Measurements from ENCODE around the gene NLGN1.

Gene NLGN1

DNA sequence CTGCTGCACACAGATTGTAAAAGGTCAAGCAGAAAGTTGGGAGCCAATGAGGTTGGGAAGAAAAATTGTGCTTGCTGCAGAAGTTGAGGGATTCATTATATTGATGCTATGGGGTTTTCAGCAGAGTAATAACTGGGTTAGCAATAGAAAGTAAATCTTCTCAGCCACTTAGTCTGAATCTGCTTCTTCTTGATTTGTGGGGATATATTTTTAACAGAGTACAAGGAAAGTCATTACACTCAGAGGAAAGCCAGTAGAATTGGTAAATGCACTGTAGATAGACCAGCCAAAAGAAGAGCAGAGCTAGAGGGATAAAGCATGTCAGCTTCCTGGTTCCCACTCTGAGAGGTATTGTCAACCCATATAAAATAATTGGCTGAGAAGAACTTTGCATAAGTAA is 663.6 kb downstream of the NLGN1 start:
- no peak for DNase-seq (ENCODE audit: low read depth in 2 of 2, low spot score in 1 of 2)

DNA sequence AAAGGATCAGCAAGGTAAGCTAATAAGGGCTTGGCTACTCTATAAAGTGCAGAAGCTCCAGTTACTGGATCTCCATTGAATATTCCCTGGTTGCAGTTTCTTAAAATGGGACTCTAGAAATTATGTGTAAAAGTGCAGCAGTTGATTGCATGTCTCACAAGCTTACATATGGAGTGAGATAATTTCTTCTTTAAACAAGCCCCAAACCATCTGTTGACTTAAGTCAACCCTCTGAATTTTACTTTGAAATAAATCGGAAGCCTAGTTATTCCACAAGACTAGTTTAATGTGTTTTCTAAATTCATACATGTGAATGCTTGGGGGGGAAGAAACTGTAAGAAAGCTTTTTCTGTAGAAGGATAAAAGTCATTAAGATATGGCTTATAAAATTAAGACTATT is 664.2 kb downstream of the NLGN1 start:
- no peak for DNase-seq (ENCODE audit: low read depth in 2 of 2, low spot score in 1 of 2)

DNA sequence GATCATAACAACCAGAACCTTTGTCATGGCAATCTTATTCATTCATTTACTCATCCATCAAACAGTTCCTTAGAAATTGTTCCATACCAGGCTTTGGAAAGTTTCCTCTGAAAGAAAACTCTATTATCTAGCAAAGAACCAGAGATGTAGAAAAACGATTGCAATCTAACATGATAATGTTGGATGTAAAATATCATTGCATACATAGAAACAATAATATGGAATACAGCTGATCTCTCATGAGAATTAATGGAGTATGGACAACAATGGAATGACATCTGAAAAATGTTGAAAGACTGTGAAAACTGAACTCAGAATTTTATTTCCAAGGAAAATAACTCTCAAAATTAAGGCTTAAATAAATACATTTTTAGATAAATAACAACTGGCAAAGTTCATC is 665.4 kb downstream of the NLGN1 start:
- no peak for DNase-seq (ENCODE audit: low read depth in 2 of 2, low spot score in 1 of 2)

DNA sequence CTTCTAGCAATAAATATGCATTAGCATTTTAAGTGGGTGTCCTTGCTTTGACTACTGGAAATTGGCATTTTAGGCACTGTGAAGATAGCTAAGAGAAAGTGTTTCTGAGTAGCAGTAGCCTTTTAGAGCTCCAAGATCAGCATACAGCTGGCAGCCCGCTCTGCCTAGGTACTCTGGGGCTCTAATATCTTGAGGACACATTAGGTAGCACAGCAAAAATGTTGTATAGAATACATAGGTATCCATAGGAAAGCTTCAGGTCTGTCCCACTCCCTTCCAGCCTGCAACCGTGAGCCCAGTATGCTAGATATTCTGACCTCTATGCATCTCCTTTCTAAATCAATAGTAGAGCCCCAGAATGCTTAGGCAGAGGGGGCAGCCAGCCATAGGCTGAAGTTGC is 670.5 kb downstream of the NLGN1 start:
- no peak for DNase-seq (ENCODE audit: low read depth in 2 of 2, low spot score in 1 of 2)

DNA sequence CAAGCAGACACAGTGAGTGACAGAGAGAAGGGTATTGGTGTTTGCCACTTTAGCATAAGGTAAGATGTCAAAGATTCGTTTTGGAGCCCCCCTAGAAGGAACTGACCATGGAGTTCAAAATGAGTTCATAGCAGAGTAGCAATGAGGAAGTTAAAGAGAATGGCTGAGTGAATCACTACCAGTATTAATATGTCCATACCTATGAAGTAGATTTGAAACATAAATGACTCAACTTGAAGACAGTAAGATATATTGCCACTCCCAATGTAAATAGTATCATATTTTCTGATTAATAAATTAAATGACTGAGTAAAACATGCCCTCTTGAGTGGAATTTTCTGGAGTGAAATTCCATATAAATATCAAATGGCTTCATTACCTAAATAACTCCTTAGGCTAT is 675.1 kb downstream of the NLGN1 start:
- no peak for DNase-seq (ENCODE audit: low read depth in 2 of 2, low spot score in 1 of 2)

DNA sequence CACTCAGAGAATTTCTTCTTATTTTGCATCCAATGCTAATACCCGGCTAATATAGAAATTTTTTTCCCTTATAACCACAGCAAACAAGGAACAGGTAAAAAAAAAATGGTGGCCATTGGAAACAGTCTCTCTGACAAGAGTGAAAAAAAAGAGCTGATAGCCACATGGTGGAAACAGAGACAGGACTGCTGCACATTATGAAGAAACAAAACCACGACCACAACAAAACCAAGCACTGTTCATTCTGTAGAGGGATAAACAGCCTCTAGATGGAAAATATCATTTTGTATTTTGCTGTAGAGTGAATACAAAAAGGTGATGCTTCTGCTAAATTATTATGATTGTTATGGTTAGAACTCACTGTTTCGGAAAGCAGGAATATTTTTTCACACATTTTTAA is 686.2 kb downstream of the NLGN1 start:
- no peak for DNase-seq (ENCODE audit: low read depth in 2 of 2, low spot score in 1 of 2)

DNA sequence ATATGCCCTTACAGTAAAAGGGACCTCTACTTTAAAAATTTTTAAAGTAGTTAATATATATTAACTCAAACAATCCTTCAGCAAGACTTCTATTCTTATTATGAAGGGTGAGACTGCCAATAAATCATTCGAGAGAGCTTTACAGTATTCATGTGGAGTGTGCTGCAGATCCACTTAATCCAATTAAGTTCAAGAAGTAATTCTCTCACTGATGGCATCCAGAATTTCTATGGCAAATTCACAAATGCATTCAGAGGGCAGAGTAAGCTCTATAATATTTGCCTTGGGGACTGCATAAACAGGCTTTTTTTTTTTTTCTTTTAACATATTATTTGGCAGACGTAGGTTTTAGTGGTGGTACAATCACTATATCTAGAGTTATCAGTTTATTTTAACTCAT is 692.0 kb downstream of the NLGN1 start:
- DNase-seq (ENCODE audit: low read depth in 2 of 2, low spot score in 1 of 2): no peak

DNA sequence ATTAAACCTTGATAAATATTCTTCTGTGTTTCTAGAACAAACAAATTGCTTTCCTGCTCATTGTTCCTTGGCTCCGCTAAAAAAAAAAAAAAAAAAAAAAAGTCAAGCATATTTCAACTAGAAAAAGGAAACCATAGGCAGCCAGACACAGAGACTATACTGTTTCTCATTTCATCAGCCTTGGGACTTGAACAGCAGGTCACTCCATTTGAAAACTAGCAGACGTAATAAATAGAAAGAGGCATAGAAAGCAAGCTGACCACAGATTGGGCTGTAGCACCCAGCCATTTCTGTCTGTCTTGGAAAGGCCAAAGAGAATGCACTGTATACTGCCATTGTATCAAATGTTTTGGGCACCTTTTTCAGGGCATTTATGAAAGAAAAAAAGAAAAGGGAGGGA is 697.1 kb downstream of the NLGN1 start:
- no peak for DNase-seq (ENCODE audit: low read depth in 2 of 2, low spot score in 1 of 2)

DNA sequence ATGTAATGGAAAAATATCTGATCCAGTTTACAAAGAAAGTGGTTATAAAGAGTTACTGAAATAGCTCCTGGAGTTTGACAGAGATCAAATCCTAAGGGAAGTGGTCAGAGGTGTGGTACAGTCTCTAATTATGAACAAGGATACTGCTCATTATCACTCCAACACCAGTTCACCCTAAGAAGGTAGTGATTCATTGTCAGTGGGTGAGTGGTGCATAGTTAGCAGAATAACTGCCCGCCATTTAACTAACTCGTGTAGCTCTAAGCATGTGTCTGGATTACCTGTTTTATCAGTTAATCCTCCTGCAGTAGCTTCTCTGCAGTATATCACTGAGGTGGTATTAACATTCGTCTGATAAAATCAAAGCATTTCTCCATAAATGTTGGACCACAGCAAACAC is 700.1 kb downstream of the NLGN1 start:
- no peak for DNase-seq (ENCODE audit: low read depth in 2 of 2, low spot score in 1 of 2)

DNA sequence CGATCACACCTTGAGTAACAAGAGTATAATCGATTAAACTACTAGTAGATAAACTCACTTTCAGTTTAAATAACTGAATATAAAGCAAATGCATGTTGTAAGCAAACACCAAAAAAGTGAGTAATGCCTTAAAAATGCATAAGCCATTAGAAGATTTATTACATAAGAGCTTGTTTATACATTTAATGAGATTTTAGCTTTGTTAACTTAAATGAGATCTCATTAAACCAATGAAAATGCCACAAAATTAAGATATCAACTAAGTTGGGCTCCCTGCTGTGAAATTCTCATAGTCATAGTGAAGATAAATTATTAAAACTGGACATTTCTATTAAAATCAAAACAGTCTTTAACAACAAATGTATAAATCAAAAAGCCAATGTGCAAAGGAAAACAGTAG is 701.2 kb downstream of the NLGN1 start:
- no peak for DNase-seq (ENCODE audit: low read depth in 2 of 2, low spot score in 1 of 2)

DNA sequence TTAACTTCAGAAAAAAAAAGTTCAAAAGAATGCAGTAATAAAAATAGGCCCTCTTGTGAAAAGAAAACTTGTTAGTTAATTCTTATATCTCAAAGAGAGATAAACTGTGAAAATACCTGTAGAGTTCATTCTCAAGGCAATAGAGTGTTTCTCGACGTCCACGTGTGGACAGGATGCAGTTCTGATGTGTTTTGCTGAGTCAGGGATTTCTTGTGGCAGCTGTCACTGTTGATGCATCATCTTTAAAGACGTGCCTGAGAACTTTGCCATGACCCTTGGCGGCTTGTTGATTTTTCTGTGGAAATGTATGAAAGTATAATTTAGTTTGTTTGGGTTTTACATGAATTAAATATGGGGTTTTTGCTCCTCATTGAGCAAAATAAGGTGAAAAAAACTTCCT is 702.2 kb downstream of the NLGN1 start:
- no peak for DNase-seq (ENCODE audit: low read depth in 2 of 2, low spot score in 1 of 2)

DNA sequence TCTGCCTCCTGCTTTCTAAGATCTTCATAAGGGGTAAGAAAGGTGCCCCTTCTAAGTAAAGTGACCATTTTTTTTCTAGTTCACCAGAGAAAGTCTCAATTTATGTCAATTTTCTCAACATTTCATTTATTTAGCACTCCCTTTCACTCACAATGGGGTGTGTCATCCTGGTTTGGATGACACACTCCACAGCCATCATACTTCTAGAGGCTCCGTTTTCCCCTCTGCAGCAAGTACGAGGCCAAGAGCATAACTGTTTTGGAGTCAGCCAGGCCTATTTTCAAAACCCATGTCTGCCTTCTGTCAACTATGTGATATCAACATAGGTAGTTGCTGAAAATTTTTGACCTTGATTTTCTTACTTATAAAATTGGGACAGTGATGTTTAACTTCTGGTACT is 703.2 kb downstream of the NLGN1 start:
- no peak for DNase-seq (ENCODE audit: low read depth in 2 of 2, low spot score in 1 of 2)

DNA sequence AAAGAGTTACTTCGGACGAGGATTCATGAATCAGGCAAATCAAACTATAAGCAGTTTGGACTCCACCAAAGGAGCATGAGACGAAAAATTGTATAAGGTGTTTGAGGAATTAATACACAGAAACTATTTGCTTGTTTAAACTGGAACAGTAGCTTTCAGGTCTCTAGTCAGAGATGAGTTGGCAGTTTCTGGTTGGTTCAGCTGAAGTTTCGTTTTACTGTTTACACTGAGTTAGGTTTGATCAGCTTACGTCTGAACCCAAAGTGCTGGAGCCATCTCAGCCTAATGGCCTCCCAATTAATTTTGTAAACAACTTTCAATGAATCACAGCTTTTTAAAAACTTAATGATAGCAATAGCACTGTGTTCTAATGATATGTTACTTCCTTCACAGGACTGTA is 703.7 kb downstream of the NLGN1 start:
- DNase-seq (ENCODE audit: low read depth in 2 of 2, low spot score in 1 of 2): no peak

DNA sequence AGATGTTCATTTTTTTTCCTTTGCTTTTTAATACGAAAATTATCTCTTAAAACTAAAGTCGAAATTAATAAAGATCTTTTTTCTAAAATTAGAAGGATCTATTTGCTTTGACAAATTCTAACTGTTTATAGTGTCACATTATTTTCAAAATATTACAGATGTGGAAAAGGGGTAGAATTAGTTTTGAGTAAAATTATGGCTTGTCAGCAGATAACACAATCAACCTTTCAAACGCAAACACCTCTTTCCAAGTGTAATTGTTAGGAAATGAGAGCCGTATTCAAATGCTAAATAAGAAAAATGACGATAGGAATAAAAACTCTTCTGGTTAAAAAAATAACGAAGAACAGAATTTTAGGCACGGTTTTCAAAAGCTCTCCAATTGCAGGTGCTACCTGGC is 704.7 kb downstream of the NLGN1 start:
- no peak for DNase-seq (ENCODE audit: low read depth in 2 of 2, low spot score in 1 of 2)

DNA sequence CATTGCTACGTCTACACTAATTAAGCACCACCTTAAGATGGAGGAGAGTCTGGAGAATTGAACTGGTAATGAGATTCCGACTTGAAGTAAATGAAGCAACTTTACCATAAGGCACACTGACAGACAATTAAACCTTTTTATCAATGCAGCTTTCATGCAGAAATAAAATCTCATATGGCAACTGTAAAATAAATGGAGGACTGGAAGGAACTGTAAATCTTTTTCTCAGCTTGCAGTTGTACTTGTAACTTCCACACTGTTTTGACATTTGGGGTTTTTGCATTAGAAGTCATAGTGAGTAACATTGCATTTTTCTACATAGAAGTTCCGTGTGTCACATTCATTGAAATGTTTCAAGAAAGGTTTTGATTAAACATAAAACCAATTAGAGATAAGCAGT is 705.3 kb downstream of the NLGN1 start:
- DNase-seq (ENCODE audit: low read depth in 2 of 2, low spot score in 1 of 2): no peak

DNA sequence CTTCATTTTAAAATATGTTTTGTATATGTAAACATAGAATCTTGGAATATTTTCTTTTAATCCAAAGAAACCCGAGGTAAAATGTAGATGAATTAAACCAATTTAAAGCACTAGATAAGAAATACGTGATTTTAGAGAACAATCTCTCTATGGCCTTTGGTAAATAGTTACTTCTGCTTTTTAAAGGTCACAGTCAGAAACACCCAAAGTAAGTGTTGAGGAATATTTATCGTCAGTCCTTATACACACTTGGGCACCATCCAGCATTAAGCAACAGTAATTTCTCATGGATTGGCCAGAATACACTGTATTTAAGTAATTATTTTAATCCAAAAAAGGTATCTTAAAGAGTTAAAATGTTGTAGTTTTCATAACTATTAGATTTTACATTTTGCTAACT is 713.2 kb downstream of the NLGN1 start:
- no peak for DNase-seq (ENCODE audit: low read depth in 2 of 2, low spot score in 1 of 2)

DNA sequence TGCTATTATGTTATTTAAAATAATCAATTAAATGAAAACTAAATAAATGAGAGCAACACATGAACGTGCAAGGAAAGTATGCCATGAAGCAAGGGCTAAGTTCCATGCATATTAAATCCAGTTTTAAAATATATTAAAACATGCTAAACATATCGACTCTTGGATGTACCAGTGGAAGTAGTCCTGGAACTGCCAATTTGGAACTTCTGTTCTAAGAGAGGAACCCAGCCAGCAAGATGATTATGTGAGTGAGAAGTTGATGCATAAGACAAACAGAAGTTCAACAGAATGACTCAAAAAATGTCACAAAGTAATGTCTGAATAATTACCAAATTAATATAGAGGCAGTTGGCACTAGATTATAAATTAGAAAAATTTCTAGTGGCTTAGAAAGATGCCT is 714.2 kb downstream of the NLGN1 start:
- DNase-seq (ENCODE audit: low read depth in 2 of 2, low spot score in 1 of 2): no peak

DNA sequence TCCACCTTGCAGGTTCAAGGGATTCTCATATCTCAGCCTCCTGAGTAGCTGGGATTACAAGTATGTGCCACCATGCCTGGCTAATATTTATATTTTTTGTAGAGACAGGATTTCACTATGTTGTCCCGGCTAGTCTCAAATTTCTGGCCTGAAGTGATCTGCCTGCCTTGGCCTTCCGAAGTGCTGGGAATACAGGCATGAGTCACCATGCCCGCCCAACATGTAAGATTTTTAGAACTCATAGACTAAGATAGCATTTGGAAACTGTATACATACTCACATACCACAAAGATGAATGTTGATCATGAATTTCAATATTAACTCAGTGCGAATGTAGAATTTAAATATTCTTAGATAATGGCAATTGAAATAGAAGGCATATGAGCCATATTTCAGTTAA is 718.9 kb downstream of the NLGN1 start:
- no peak for DNase-seq (ENCODE audit: low read depth in 2 of 2, low spot score in 1 of 2)

DNA sequence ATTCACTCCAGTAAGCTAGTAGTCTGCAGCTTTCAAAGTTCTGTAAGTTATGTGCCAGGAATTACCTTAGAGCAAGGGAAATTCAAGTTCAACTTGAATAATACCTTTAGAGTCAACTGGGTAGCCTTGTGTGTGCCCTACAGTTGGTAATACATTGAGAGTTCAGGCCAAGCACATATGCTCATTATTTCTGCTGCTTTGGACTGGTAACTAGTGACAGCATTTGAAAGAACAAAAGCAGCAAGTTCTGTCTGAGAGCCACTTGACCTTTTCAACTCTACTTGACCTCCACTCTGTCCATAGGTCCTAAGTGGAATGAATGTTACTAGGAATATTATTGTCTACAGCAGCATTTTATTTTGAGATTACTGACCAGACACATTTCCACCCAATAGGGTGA is 723.5 kb downstream of the NLGN1 start:
- DNase-seq (ENCODE audit: low read depth in 2 of 2, low spot score in 1 of 2): no peak

DNA sequence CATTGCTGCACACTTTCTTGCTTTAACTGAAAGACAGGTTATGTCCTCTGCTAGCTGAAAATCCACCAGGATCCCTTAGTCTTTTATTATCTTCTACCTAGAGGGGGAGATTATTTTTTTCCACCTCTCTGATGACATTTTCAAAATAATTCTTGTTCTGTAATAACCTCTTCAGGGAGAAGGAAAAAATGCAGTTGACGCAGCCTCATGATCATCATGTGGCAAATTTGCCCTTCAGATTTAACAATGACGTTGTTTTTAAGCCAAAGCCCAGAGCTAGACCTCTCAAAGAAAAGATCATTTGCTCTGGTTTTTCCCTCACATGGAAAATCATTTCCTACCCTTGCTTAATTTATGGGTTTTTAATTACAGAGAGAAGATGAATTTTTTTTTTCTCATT is 724.9 kb downstream of the NLGN1 start:
- no peak for DNase-seq (ENCODE audit: low read depth in 2 of 2, low spot score in 1 of 2)

DNA sequence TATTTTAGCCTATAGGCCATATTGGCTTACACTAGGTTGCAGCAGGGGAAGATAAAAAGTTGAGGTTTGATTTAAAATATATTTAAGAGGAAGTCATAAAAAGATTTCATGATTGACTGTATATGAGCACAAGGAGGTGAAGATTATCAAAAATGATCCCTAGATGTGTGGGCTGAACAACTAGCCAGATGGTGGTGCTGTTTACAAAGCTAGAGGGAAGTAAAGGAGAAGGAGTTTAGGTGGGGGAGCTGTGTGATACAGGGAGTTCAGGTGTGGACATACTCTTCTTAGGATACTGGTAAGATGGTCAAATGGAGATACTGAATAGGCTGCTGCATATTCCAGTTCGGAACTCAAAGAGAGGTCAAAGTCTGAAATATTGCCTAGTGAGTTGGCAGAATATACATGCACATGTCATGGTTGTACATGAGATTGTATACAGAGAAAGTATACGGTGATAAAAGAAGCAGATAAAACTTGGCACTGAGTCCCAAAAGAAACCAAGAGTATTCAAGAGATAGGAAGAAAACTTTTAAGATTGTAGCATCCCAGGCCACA is 727.8 kb downstream of the NLGN1 start:
- no peak for DNase-seq (ENCODE audit: low read depth in 2 of 2, low spot score in 1 of 2)

DNA sequence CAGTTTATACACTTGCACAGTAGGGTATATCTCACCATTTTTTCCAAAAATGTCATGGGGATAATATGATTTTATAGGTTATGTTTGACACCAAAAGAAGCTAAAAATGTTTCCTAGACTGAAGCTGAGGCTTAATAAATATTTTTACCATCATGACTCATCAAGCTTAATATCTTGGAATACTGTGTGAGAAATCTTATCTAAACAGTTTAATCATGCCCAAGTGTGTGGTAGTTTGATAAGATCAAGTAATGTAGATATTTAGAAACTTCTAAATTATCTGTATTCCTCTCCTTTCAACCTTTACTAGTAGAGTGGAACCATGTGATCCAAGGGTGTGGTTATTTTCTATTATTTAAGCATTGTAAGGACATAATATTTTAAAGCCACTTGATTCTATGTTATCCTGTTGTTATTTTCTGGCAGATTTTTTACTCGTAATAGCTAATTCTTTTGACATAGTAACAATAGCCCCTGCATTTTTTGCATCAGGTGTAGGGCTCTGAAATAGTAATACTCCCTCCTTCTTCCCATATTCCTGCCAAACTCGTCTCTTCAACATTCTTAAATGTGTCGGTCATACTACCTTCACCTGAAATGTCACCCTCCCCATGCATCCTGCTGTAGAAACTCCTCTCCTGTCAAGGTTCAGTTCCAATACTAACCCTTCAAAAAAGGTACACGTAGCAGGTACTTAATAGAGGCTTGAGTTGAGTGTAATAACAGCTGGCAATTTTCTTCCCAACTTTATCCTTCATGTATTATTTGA is 729.6 kb downstream of the NLGN1 start:
- no peak for DNase-seq (ENCODE audit: low read depth in 2 of 2, low spot score in 1 of 2)

DNA sequence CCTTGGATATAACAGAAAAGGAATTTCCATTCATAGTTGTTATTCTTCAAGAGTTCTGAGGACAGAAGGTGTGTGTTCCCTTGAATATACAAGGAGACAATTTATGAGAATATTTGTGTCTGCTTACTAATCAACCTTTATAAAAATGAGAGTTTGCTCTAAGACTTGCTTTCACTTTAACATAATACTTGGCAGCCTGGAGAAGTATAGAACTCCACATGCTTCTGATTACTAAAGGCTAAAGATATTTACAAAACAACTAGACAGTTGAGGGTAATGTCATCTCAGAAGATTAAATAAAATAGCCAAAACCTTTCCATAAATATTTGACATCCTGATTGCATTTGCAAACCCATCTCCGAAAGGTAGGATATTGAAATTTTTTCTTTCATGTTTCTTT is 734.5 kb downstream of the NLGN1 start:
- no peak for DNase-seq (ENCODE audit: low read depth in 2 of 2, low spot score in 1 of 2)

All from stimulated activated CD8-positive, alpha-beta memory T cell treated with anti-CD3 and anti-CD28 coated beads, Interleukin-4, amount 100 ng/mL, for 1 hour (primary cell).